Stimulated activated CD8-positive, alpha-beta memory T cell treated with anti-CD3 and anti-CD28 coated beads, Interleukin-2, amount 100 ng/mL, for 48 hours (primary cell): ENCODE measurements around the gene FKBP1A.
"Not testable (repeated sequence)": the region's sequence is repeated elsewhere in the genome, so short reads cannot be mapped to it uniquely, and the experiment has no call there.

ENCODE experiments used
- DNase-seq, 2 donors: peaks; one replicate each; pipeline ENCODE4 v3.0.0-alpha.2; 2020; ENCODE audit warnings: low read depth in 2 of 2

FKBP1A gene

DNA sequence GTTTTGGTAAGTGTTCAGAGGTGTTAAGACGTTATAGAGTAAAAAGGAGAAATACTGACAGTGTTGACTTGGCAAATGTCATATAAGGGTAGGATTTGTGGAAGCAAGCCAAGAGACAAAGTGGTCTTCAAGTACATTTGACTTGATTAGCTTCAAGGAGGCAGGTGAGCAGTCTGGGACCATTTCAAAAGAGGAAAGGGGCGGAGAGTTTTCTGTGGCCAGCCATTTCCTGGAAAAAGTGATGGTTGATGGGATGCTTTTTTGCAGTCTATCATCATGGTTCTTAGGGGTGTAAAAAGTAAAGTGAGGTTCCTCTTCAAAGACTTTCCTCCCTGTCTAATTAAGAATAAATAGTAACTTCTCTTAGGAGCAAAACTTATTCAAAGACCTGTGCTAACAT, 28.7 kb downstream of the FKBP1A start:
- DNase-seq = no peak

- no peak for DNase-seq
Measured at GRCh38 chr20:1363522-1363921, 29.3 kb downstream of the FKBP1A start.

GRCh38 chr20:1362484-1362883, 30.4 kb downstream of the FKBP1A start:
- no peak for DNase-seq

DNA sequence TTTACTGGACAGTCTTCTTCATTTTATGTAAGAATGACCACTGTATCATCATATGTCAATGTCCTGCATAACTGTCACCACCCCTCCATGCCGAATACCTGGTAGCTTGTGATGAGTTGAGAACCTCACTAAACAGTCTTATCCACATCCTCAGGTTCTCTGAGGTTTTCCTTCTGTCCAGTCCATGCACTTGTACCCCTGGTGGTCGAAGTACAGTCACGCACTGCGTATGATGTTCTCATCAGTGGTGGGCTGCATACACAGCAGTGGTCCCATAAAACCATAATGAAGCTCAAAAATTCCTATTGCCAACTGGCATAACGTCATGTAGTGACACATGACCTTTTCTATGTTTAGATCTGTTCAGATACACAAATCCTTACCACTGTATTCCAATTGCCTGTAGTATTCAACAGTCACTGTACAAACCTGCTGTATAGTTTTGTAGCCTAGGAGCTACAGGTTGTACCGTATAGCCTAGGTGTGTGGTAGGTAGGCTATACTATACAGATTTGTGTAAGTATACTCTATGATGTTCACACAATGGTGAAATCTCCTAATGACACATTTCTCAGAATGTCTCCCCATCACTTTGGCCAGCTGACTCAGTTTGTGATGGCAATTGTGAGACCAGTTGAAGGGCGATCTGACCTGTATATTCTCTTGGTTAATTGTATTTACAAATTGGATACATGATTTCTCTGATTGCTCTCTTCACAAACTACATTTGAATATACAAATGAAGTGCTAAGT, 32.6 kb downstream of the FKBP1A start:
- no peak for DNase-seq

DNA sequence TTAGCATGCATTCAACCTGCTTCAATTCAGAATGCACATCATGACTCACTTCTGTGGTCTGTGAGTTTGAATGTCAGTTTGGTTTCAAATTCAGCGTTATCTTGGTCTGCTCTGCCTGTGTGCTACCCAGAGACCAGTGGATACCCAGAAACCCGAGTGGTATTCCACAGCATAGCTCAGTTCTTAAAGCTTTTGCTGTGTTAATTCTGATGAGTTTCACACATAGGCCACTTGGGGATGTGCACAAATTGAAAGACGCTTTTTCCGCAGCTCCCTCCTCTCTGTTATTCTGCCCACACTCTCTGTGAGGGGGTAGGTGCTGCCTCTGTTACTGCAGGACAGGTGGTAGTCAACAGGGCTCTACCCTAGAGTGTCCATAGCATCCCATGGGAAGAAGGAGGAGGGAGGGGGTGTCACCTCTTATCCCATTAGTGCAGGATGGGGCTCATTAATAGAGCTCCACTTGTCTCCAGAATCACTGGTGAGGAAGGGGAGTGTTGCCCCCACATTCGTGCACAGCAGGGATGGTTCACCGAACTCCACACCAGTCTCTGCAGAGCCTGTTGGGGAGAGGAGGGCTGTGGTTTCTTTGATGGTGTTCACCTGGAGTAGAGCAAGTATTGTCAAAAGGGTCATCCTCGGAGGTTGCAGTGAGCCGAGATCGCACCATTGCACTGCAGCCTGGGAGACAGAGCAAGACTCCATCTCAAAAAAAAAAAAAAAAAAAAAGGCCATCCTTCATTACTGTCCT, 34.8 kb downstream of the FKBP1A start:
- no peak for DNase-seq

DNA sequence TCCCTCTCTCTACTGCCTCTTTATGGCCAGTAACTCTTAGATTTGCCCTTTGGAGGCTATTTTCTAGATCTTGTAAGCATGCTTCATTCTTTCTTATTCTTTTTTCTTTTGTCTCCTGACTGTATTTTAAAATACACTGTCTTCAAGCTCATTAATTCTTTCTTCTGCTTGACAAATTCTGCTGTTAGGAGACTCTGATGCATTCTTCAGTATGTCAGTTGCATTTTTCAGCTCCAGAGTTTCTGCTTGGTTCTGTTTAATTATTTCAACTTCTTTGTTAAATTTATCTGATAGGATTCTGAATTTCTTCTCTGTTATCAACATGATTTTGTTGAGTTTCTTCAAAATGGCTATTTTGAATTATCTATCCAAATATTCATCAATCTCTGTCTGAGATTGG, 38.9 kb downstream of the FKBP1A start:
- no peak for DNase-seq

DNA sequence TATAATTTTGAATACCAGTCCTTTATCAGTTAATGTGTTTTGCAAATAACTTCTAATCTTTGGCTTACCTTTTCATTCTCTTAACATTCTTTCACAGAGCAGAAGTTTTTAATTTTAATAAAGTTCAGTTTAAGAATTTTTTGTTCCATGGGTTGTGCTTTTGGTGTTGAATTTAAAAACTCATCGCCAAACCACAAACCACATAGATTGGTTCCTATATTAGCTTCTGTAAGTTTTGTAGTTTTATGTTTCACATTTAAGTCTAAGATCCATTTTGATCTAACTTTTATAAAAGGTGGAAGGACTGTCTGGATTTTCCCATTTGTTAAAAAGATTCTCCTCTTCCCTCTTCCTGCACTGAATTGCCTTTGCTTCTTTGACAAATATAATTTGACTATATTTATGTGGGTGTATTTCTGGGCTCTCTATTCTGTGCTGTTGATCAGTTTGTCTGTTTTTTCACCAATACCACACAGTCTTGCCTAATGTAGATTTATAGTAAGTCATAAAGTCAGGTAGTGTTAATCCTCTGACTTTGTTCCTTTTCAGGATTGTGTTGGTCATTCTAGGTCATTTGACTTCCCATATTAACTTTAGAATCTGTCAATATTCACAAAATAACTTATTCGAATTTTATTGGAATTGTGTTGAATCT, 46.4 kb downstream of the FKBP1A start:
- no peak for DNase-seq

DNA sequence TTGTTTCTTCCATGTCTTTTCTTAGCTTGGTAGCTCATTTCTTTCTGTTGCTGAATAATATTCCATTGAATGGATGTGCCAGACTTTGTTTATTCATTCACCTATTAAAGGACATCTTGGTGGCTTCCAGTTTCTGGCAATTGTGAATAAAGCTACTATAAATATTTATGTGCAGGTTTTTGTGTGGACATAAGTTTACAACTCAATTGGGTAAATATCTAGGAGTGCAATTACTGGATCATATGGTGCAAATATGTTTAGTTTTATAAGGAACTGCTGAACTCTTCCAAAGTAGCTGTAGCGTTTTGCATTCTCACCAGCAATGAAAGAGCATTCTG, 47.1 kb downstream of the FKBP1A start:
- DNase-seq = no peak

DNA sequence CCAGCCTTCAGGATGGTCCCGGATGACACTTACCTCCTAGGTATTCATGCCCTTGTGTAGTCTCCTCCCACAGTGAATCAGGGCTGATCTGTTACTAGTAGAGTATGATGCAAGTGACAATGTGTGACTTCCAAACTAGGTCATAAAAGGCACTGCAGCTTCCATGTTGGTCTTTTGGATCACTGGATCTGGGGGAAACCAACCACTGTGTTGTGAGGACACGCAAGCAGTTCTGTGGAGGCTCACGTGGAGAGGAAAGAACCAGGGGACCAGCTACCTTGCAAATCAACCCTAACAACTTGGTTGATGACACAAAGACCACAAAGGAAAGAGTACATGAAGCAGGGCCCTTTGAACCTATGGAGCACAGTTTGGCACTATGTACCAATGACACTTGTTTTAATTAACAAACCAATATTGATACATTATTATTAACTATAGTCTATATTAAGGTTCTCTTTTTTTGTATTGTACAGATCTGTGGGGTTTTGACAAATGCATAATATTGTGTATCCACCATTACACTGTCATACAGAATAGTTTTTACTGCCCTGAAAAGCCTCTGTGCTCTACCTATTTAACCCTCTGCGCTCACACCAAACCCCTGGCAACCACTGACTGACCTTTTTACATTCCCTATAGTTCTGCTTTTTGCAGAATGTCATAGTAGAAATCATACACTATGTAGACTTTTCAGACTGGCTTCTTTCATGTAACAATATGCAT, 47.7 kb downstream of the FKBP1A start:
- no peak for DNase-seq

DNA sequence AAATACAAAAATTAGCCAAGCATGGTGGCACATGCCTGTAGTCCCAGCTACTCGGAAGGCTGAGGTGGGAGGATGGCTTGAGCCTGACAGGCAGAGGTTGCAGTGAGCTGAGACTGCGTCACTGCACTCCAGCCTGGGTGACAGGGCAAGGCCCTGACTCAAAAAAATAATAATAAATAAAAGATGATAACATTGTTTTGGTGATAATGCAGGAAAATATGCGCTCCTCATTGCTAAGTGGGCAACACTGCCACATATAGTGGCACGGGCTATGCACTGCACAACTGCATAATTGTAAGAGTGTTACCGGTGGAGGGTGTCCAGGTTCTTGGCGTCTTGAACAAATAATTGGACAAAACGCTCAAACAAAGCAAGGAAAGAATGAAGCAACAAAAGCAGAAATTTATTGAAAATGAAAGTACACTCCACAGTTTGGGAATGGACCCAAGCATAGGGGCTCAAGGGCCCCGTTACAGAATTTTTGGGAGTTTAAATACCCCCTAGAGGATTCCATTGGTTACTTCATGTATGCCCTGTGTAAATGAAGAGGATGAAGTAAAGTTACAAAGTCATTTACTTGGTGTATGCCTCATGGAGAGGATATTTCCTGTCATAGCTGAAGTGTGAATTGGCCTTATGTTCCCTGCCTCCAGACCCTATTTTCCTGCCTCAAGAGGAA, 49.3 kb downstream of the FKBP1A start:
- DNase-seq = not testable (repeated sequence)

- DNase-seq = no peak
Measured at GRCh38 chr20:1341561-1342265, 51.1 kb downstream of the FKBP1A start.

DNA sequence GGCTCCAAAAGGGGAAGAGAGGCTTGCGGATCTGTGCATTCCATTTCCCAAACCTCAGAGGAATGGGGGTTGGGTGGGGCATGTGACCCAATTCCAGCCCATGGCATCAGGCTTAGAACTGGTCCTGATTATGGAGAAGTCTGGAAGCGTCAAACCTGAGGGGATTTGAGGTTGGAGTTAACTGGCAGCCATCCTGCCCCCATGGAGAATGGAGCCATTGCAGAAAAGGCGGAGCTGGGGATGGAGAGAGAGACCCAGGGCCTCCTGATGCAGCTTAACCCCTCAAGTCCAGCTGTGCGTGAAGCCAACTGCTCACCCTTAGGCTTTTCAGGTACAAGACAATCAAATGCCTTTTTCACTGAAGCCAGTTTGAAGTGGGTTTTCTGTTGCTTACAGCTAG, 54.1 kb downstream of the FKBP1A start:
- DNase-seq = no peak

GRCh38 chr20:1338096-1338495, 54.8 kb downstream of the FKBP1A start:
- no peak for DNase-seq

DNA sequence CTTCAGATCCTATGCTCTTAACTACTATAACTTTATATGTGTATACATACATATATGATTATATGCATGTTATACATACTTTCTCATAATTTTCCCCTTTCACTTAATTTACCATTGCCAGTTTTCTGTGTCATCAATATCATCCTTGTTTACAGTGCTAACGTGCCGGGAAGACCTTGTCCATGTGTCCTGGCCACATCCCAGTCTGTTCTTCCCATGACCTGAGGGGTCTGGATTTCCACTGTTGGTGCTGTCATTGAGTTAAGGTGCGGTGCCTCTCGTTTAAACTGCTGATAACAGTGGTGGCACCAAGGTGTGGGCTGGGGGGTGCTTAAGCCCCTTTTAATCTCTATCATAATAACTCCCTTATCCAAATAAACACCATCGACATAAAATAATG, 55.4 kb downstream of the FKBP1A start:
- DNase-seq = no peak

DNA sequence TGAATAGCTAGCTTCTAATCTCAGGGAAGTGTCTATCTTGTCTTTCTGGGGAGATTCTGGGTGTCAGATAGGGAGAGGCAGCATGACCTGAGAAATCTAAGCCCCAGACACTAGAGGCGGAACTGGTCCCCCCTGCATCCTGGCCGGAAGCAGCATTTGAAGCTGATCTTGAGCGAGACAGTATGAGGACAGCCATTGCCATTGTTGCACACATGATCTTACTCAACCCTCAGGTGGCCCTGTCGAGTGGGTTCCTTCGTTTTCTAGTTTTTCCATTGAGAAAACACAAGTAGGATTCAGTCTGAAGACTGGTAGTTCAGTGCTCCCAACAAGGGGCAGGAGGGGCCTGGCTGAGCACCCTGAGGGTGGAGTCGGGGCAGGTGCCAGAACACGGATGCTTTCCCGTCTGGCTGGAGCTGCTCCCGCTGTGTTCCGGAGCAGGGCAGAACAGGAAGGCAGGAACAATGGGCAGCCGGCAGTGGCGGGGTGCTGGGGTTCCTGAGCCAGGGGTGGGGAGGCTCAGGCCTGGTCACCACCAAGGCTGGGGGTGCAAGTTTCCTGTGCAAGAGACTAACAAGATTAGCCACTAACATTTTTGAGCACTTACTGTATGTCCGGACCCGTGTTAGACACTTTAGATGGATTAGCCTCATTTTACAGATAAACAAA, 56.0 kb downstream of the FKBP1A start:
- no peak for DNase-seq

DNA sequence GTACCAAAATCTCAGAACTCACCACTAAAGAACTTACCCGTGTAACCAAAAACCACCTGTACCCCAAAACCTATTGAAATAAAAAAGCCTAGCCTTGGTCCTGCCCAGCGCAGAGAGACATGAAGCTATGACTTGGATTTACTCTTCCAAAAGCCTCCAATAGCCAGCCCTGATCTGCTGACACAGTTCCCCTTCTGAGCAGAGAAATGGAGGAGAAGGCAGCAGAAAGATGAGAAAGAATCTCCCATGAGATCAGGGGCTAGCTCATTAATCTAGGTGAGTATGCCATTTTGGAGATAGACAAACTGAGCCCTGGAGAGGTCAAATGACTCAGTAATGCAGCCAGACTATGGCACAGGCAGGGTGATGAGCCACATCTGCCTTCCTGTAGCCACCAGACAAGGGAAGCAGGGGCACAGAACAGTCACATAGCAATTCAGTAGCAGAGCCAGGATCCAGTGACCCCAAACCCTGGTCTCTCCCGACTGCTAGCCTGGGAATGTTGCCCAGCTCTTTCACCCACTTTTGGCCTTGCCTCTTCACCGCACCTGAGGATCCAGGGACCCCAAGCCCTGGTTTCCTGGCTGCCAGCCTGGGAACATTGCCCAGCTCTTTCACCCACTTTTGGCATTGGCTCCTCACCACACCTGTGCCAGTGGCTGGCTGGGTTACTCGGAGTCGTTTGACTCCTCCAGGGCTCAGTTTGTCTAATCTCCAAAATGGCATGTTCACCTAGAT, 56.7 kb downstream of the FKBP1A start:
- no peak for DNase-seq

- DNase-seq = no peak
Measured at GRCh38 chr20:1334761-1335160, 58.1 kb downstream of the FKBP1A start.

DNA sequence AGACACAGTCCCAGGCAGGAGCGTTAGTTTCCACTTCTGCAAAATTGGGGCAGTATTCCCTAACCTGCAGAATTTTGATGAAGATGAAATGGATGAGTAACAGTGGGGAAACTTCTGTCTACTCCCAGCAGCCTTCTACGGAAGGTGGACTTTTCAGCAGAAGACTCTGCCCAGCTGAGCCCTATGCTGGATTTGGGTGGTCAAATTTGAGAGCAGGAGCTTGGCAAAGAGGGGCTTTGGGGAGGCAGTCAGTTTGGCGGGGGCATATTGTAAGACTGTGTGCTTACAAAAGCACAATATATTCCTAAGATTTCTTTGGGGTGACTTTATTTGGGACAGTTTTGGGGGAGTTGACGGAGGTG, 58.5 kb downstream of the FKBP1A start:
- DNase-seq = no peak

DNA sequence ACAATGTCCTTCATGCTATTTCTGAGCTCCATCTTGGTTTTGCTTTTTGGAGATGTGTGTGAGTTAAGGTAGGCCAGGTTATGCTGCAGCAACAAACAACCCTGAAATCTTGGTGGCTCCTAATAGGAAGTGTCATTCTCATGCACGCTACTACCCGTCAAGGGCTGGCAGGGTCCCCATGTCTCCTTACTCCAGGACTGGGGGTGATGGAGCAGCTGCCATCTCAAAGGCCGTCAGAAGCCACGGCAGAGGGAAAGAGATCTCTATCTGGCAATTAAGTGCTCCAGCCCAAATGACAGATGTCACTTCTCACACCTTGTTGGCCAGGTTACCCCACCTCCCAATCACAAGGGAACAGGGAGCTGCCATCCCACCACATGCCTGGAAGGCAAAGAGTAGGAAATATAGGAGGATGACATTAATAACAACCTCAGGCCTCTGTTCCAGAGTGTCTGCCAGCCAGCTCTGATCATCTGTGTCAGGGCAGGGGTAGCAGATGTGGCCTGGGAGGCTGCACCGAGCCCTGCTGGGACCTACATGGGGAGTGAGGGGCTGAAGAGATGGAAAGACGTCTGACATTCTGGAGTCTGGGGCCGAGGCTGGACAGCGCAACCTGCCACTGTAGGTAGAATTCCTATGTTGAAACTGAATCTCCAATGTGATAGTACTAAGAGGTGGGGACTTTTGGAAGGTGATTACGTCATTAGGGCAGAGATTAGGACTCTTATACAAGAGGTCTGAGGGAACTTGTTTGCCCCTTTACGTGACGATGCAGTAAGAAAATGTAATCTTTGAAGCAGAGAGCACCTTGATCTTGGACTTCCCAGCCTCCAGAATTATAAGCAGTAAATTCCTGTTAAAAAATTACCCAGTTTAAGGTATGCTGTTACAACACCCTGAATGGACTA, 59.1 kb downstream of the FKBP1A start:
- no peak for DNase-seq
